GM12878 (cell line): ENCODE measurements around the gene SCMH1. TPM values are rescaled to one million over a fixed set of nuclear protein-coding genes. Genes with fewer than 3 reads are reported as not detected.

Experiments used
- BACH1 ChIP-seq: fragments of 450-650 bp; IDR thresholded peaks from 2 replicates; pipeline ENCODE4 v1.6.1; 2017; ENCODE audit warnings: mild to moderate bottlenecking, borderline replicate concordance
- BHLHE40 ChIP-seq, 2 experiments: fragments of 450-650 bp in 1 of 2; IDR thresholded peaks; 2 replicates each; pipeline ENCODE4 v1.6.1; 2011 to 2017; ENCODE audit warnings: low read depth in 2 of 2, borderline replicate concordance in 1 of 2, improper control_type of control experiment in 1 of 2, low read length in 1 of 2, mild to moderate bottlenecking in 1 of 2
- CHD1 ChIP-seq: IDR thresholded peaks from 2 replicates; pipeline ENCODE4 v1.6.1; 2012; ENCODE audit warnings: low read depth, low read length, improper control_type of control experiment
- CREM ChIP-seq: IDR thresholded peaks from 2 replicates; pipeline ENCODE4 v1.6.1; 2014; ENCODE audit warnings: antibody characterized with exemption, low read depth
- DPF2 ChIP-seq: fragments of 450-650 bp; IDR thresholded peaks from 2 replicates; pipeline ENCODE4 v1.6.1; 2017; ENCODE audit warnings: mild to moderate bottlenecking
- EZH2 ChIP-seq: IDR thresholded peaks from 2 replicates; pipeline ENCODE4 v1.6.1; 2012; ENCODE audit warnings: low read depth, mild to moderate bottlenecking, control low read depth, inconsistent platforms, low read length, borderline replicate concordance; ENCODE audit not compliant: control insufficient read depth
- FOS ChIP-seq: IDR thresholded peaks from 3 replicates; pipeline ENCODE4 v1.6.1; 2011; ENCODE audit warnings: borderline replicate concordance; ENCODE audit not compliant: insufficient read length; ENCODE audit errors: extremely low read depth
- GATAD2B ChIP-seq: fragments of 450-650 bp; conservative IDR thresholded peaks from 2 replicates; pipeline ENCODE4 v1.6.1; 2017; ENCODE audit warnings: low read depth, mild to moderate bottlenecking, moderate library complexity
- IKZF1 ChIP-seq: fragments of 450-650 bp; conservative IDR thresholded peaks from 2 replicates; pipeline ENCODE4 v1.6.1; 2017; ENCODE audit warnings: antibody characterized with exemption, mild to moderate bottlenecking
- KAT2A ChIP-seq: conservative IDR thresholded peaks from 2 replicates; pipeline ENCODE4 v1.6.1; 2011; ENCODE audit warnings: low read depth, low read length; ENCODE audit not compliant: control insufficient read depth
- KDM1A ChIP-seq: fragments of 200-600 bp; sonication (generic); IDR thresholded peaks from 2 replicates; pipeline ENCODE4 v1.6.1; 2016; ENCODE audit warnings: borderline replicate concordance
- LARP7 ChIP-seq: fragments of 450-650 bp; IDR thresholded peaks from 2 replicates; pipeline ENCODE4 v1.6.1; 2017; ENCODE audit warnings: mild to moderate bottlenecking
- MEF2A ChIP-seq: IDR thresholded peaks from 2 replicates; pipeline ENCODE4 v1.6.1; 2011; ENCODE audit warnings: low read depth, mild to moderate bottlenecking, low read length, moderate library complexity; ENCODE audit not compliant: insufficient read depth
- MYB ChIP-seq: fragments of 150-350 bp; IDR thresholded peaks from 2 replicates; pipeline ENCODE4 v1.6.1; 2014; ENCODE audit warnings: mild to moderate bottlenecking, low read depth, low read length, borderline replicate concordance
- NFIC ChIP-seq: IDR thresholded peaks from 2 replicates; pipeline ENCODE4 v1.6.1; 2012; ENCODE audit warnings: low read depth, mild to moderate bottlenecking, inconsistent platforms, low read length, moderate library complexity
- NKRF ChIP-seq: fragments of 450-650 bp; conservative IDR thresholded peaks from 2 replicates; pipeline ENCODE4 v1.6.1; 2017; ENCODE audit warnings: mild to moderate bottlenecking, moderate library complexity
- PBX3 ChIP-seq: IDR thresholded peaks from 2 replicates; pipeline ENCODE4 v1.6.1; 2011; ENCODE audit warnings: mild to moderate bottlenecking, low read depth, low read length, moderate library complexity; ENCODE audit not compliant: insufficient replicate concordance
- PML ChIP-seq: IDR thresholded peaks from 2 replicates; pipeline ENCODE4 v1.6.1; 2012; ENCODE audit warnings: low read length, inconsistent platforms
- POLR2A ChIP-seq: IDR thresholded peaks from 2 replicates; pipeline ENCODE4 v1.6.1; 2011; ENCODE audit warnings: low read depth, mild to moderate bottlenecking, low read length
- SIN3A ChIP-seq: IDR thresholded peaks from 2 replicates; pipeline ENCODE4 v1.6.1; 2012; ENCODE audit warnings: low read depth, low read length, improper control_type of control experiment
- SMARCA5 ChIP-seq: fragments of 450-650 bp; IDR thresholded peaks from 2 replicates; pipeline ENCODE4 v1.6.1; 2017; ENCODE audit warnings: mild to moderate bottlenecking
- SREBF2 ChIP-seq: IDR thresholded peaks from 2 replicates; pipeline ENCODE4 v1.6.1; 2012; ENCODE audit warnings: mild to moderate bottlenecking, low read length
- TBL1XR1 ChIP-seq: IDR thresholded peaks from 2 replicates; pipeline ENCODE4 v1.6.1; 2012; ENCODE audit warnings: low read depth, low read length, improper control_type of control experiment
- USF2 ChIP-seq: IDR thresholded peaks from 2 replicates; pipeline ENCODE4 v1.6.1; 2011; ENCODE audit warnings: low read depth, low read length, improper control_type of control experiment, borderline replicate concordance
- YBX1 ChIP-seq: fragments of 450-650 bp; IDR thresholded peaks from 2 replicates; pipeline ENCODE4 v1.6.1; 2016; ENCODE audit warnings: antibody characterized with exemption
- YY1 ChIP-seq: IDR thresholded peaks from 2 replicates; pipeline ENCODE4 v1.6.1; 2011; ENCODE audit warnings: low read depth, mild to moderate bottlenecking, low read length
- polyA plus RNA-seq, 11 experiments: library from polyadenylated mRNA; depleted of rRNA in 4 of 11; unstranded in 6 of 11; stranded (reverse) in 5 of 11; fragments of >200 nt; fragmentation: Nextera tagmentation in 4 of 11; fragmentation: Illumina TruSeq in 1 of 11; extraction: Ambion mirVana in 4 of 11; extraction: Trizol in 1 of 11; gene quantifications; 1 replicate in 1 of 11; 2 replicates in 10 of 11; pipeline versions ENCODE4 v1.2.1 to v1.2.3, GENCODE V29; 2011 to 2016; ENCODE audit warnings: inconsistent platforms in 2 of 11, missing spikeins in 2 of 11, low read depth in 1 of 11
- total RNA-seq, 4 experiments: library from RNA; depleted of rRNA in 3 of 4; stranded (reverse); fragments of >200 nt in 3 of 4; fragmentation: Illumina TruSeq in 1 of 4; extraction: Trizol in 1 of 4; gene quantifications; 2 replicates each; pipeline versions ENCODE4 v1.2.1 to v1.2.3, GENCODE V29; 2013 to 2021

The SCMH1 gene
- total and polyA plus RNA-seq, 10 of the 15 experiments (the other 5 are each of a cell fraction or from before 2014, with no cell fraction given) = 7.5 to 44.1 (median 27.8) TPM

GRCh38 chr1:41241749-41242341, at the start of gene SCMH1 (continued):
- no peak for TF ChIP-seq EZH2
- TF ChIP-seq MEF2A = no peak
- TF ChIP-seq SMARCA5 = peak; percentile 20; the same call in 1 of the 2 replicates
- TF ChIP-seq TBL1XR1 = no peak
- no peak for TF ChIP-seq KDM1A
- TF ChIP-seq SIN3A = 0 out of 2 replicates have a peak, but pooled peaks have one; percentile 22
- no peak for TF ChIP-seq CREM
- no peak for TF ChIP-seq YBX1
- peak; percentile 65 for TF ChIP-seq GATAD2B
- peak; percentile 49 for TF ChIP-seq BACH1
- TF ChIP-seq DPF2 = peak; percentile 17; the same call in 1 of the 2 replicates
- TF ChIP-seq SREBF2 = no peak
- no peak for TF ChIP-seq KAT2A
- TF ChIP-seq PML = no peak
- TF ChIP-seq POLR2A = 0 out of 2 replicates have a peak, but pooled peaks have one; percentile 1
- TF ChIP-seq NKRF = peak; percentile 23; the same call in 1 of the 2 replicates
- TF ChIP-seq IKZF1 = peak; percentile 17
- no peak for TF ChIP-seq PBX3
- no peak for TF ChIP-seq FOS
- TF ChIP-seq BHLHE40 (IDR thresholded peaks at IDR 0.05; ENCODE audit: borderline replicate concordance in 1 of 2, low read depth in 2 of 2, low read length in 1 of 2) = peak; percentile 40 to 82; a peak in 2 of 4 replicates
- TF ChIP-seq NFIC = no peak
- TF ChIP-seq CHD1 = 0 out of 2 replicates have a peak, but pooled peaks have one; percentile 9
- TF ChIP-seq USF2 = no peak
- peak; percentile 72 for TF ChIP-seq LARP7
- TF ChIP-seq YY1 = peak; percentile 90
- TF ChIP-seq MYB = no peak
